ENCODE measurements around the gene METTL16. TPM values are rescaled to one million over a fixed set of nuclear protein-coding genes. Genes with fewer than 3 reads are reported as not detected.
"Not testable (repeated sequence)": the region's sequence is repeated elsewhere in the genome, so short reads cannot be mapped to it uniquely, and the experiment has no call there.

METTL16 gene
- total and polyA plus RNA-seq, 2 donors from 2014 or later = 18.0 to 37.2 TPM

DNA sequence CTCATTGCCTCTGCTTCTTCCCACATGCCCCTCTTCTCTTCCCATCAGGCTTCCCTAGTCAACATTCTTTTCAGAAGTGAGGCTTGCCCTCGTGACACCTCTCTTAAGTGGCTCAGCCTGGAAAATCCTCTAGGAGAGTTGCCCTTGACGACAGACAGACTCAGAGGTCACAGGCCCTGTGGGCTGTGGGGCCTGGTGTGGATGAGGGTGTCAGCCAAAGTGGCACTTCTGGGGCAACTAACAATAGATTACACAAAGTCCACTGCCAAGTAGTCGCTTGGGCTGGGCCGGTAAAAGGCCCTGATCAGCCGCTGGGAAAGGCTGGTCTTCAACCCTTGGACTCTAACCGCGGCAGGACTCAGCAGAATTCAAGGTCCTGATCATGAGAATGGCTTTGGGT is 33.7 kb upstream of the METTL16 start:
- H3K36me3 ChIP-seq (ENCODE audit: control insufficient read depth in 2 of 3, insufficient read depth in 3 of 3, low read length in 3 of 3) = no peaks in the 10 kb centered on the region
- no peak for FAIRE-seq
- H3K9me3 ChIP-seq (ENCODE audit: control insufficient read depth in 2 of 3, insufficient read depth in 1 of 3, low read length in 3 of 3) = no peaks in the 10 kb centered on the region
- no peaks in the 10 kb centered on the region for H3K27me3 ChIP-seq (ENCODE audit: control insufficient read depth, insufficient read depth, low read length)
- H3K9ac ChIP-seq (ENCODE audit: low read length in 3 of 3) = no peak overlapping the region
- no peak for TF ChIP-seq CTCF (IDR thresholded peaks at IDR 0.05; ENCODE audit: borderline replicate concordance, extremely low read depth, insufficient read depth)
- intact Hi-C loops (cut with DNase I) = no loop called here
- no peak overlapping the region for H3K27ac ChIP-seq (ENCODE audit: low read depth in 2 of 2, low read length in 2 of 2)
- DNase-seq = peak in 2 of 5 donors; percentile 5 to 11
- no peak overlapping the region for H3K4me3 ChIP-seq (ENCODE audit: low read length in 3 of 3)
- no peaks in the 10 kb centered on the region for H3K4me1 ChIP-seq (ENCODE audit: control insufficient read depth in 2 of 3, insufficient read depth in 2 of 3, low read depth in 1 of 3, low read length in 3 of 3)

DNA sequence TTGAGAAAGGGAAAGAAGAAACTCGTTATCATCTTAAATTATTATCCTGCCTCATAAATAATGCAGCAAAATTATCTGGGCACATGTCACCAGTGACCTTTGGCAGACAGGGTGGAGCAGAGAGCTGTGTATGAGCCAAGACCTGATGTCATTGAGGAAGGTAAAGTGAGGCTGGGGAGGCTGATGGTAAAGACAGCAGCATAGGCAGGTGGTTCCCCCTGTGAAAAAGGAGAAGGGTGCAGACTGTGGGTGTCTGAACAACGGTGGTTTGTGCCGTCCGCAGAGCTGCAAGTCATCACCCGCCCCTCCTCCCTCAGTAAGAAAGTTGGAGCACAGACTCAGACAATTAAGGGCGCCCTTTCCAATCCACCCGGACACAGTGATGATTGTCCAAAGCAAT is 30.8 kb upstream of the METTL16 start:
- Histone ChIP-seq H3K36me3 (ENCODE audit: control insufficient read depth in 2 of 3, insufficient read depth in 3 of 3, low read length in 3 of 3) (no peaks in the 10 kb centered on the region), H3K9me3 (ENCODE audit: control insufficient read depth in 2 of 3, insufficient read depth in 1 of 3, low read length in 3 of 3) (no peaks in the 10 kb centered on the region), H3K9ac (ENCODE audit: low read length in 3 of 3) (no peak overlapping the region), H3K27ac (ENCODE audit: low read depth in 2 of 2, low read length in 2 of 2) (no peak overlapping the region), H3K4me3 (ENCODE audit: low read length in 3 of 3) (no peak overlapping the region), H3K27me3 (ENCODE audit: control insufficient read depth, insufficient read depth, low read length) (no peaks in the 10 kb centered on the region), H3K4me1 (ENCODE audit: control insufficient read depth in 2 of 3, insufficient read depth in 2 of 3, low read depth in 1 of 3, low read length in 3 of 3) (no peaks in the 10 kb centered on the region)
- DNase-seq (no peak), FAIRE-seq (no peak)
- no peak for TF ChIP-seq CTCF (IDR thresholded peaks at IDR 0.05; ENCODE audit: borderline replicate concordance, extremely low read depth, insufficient read depth)
- intact Hi-C loops (cut with DNase I) = no loop called here

- TF ChIP-seq CTCF (IDR thresholded peaks at IDR 0.05; ENCODE audit: borderline replicate concordance, extremely low read depth, insufficient read depth) = no peak
- no peak overlapping the region for H3K9ac ChIP-seq (ENCODE audit: low read length in 3 of 3)
- DNase-seq (no peak), FAIRE-seq (no peak)
- no peaks in the 10 kb centered on the region for H3K27me3 ChIP-seq (ENCODE audit: control insufficient read depth, insufficient read depth, low read length)
- no peaks in the 10 kb centered on the region for H3K36me3 ChIP-seq (ENCODE audit: control insufficient read depth in 2 of 3, insufficient read depth in 3 of 3, low read length in 3 of 3)
- intact Hi-C loops (cut with DNase I) = no loop called here
- no peak overlapping the region for H3K27ac ChIP-seq (ENCODE audit: low read depth in 2 of 2, low read length in 2 of 2)
- H3K4me3 ChIP-seq (ENCODE audit: low read length in 3 of 3) = no peak overlapping the region
- H3K4me1 ChIP-seq (ENCODE audit: control insufficient read depth in 2 of 3, insufficient read depth in 2 of 3, low read depth in 1 of 3, low read length in 3 of 3) = no peaks in the 10 kb centered on the region
- no peaks in the 10 kb centered on the region for H3K9me3 ChIP-seq (ENCODE audit: control insufficient read depth in 2 of 3, insufficient read depth in 1 of 3, low read length in 3 of 3)
These were observed 30.4 kb upstream of the METTL16 start for GRCh38 chr17:2542056-2542455.

GRCh38 chr17:2537579-2537978 is 25.9 kb upstream of the METTL16 start:
- DNase-seq; H3K36me3 ChIP-seq (ENCODE audit: control insufficient read depth in 2 of 3, insufficient read depth in 3 of 3, low read length in 3 of 3); intact Hi-C loops (cut with DNase I); H3K9me3 ChIP-seq (ENCODE audit: control insufficient read depth in 2 of 3, insufficient read depth in 1 of 3, low read length in 3 of 3); FAIRE-seq; H3K27me3 ChIP-seq (ENCODE audit: control insufficient read depth, insufficient read depth, low read length); H3K4me1 ChIP-seq (ENCODE audit: control insufficient read depth in 2 of 3, insufficient read depth in 2 of 3, low read depth in 1 of 3, low read length in 3 of 3); H3K9ac ChIP-seq (ENCODE audit: low read length in 3 of 3); H3K27ac ChIP-seq (ENCODE audit: low read depth in 2 of 2, low read length in 2 of 2); H3K4me3 ChIP-seq (ENCODE audit: low read length in 3 of 3): not testable (repeated sequence)

Measured in kidney (tissue), 14 donors.